ENCODE measurements around the gene ANKIB1. TPM values are rescaled to one million over a fixed set of nuclear protein-coding genes. Genes with fewer than 3 reads are reported as not detected.

Gene ANKIB1
- total and polyA plus RNA-seq, 2 experiments from 2014 or later = 12.6 to 43.1 TPM

DNA sequence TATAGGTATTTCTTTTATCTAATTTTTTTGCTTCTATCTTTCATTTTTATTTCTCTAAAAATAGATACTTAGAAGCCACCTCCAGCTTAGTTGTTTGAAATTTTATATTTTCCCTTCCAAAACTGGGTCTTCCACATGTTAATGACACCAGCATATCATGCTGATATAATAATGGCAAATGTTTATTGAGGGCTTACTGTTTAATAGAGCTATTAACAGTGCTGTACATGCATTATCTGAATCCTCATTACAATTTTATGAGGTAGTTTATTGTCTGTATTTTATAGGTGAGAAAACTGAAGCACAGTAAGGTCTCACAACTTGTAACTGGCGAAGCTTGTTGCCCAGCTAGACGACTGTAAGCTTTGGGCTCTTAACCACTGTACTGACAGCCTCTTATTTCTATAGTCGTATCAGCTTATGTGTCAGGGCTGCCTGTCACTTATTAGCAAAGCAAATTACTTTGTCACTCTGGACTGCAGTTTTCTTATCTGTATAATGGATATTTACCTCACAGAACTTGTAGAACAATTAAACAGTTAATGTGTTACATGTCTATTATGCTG is 51.2 kb downstream of the ANKIB1 start:
- peaks cover 7% of the 10 kb centered on the region for H3K36me3 ChIP-seq (ENCODE audit: low read depth)
- H3K9me2 ChIP-seq (ENCODE audit: insufficient read depth) = no peaks in the 10 kb centered on the region
- H3K27me3 ChIP-seq (replicated peaks; ENCODE audit: insufficient read depth) = no peaks in the 10 kb centered on the region
- in situ Hi-C loops (cut with MboI) = no loop called here
- no peaks in the 10 kb centered on the region for H3K4me1 ChIP-seq (ENCODE audit: insufficient read depth)
- H3K4me3 ChIP-seq = no peak overlapping the region
- no peak overlapping the region for H3K9ac ChIP-seq
- H3K4me2 ChIP-seq (ENCODE audit: unreplicated experiment) = no peak overlapping the region
- no peak overlapping the region for H3K27ac ChIP-seq
- H2AFZ ChIP-seq = no peak overlapping the region
- no peaks in the 10 kb centered on the region for H3F3A ChIP-seq (ENCODE audit: insufficient read depth)
- WGBS, 2 experiments (ENCODE audit: low coverage in 1 of 2, low lambda C conversion rate in 2 of 2, missing lambda C conversion rate in 2 of 2) = 97% methylated on average over 3 of the region's 3 CpGs
- peaks cover 37% of the 10 kb centered on the region for H3K79me2 ChIP-seq (ENCODE audit: insufficient read depth)
- DNase-seq = no peak
- H4K20me1 ChIP-seq (ENCODE audit: insufficient read depth) = no peaks in the 10 kb centered on the region
- TF ChIP-seq EZH2 (IDR thresholded peaks at IDR 0.05; ENCODE audit: insufficient read depth, poor library complexity, severe bottlenecking) (no peak), EZH2phosphoT487 (IDR thresholded peaks at IDR 0.05; ENCODE audit: insufficient read depth, low read depth) (no peak)
- H3K9me3 ChIP-seq (ENCODE audit: low read depth) = no peaks in the 10 kb centered on the region

DNA sequence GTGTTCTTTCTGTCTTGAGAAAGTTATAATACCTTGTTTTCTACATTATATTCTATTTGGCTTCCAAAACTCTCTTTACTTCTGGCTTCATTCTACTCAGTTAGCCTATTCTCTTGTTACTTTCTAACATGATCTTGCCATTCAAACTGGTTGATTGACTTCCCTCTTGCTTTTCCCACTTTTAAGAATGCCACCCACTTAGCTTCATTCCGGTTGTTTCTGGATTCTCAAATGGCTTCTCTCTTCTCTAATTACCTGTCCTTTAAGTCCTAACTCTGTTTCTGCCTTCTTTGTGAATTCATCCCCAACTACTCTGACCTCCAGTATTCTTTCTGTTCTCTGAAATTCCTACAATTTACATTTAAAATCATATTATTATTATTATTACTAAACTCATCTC is 52.0 kb downstream of the ANKIB1 start:
- Histone ChIP-seq H2AFZ (no peak overlapping the region), H3K4me1 (ENCODE audit: insufficient read depth) (no peaks in the 10 kb centered on the region), H3K9me3 (ENCODE audit: low read depth) (no peaks in the 10 kb centered on the region), H3K9ac (no peak overlapping the region), H3K9me2 (ENCODE audit: insufficient read depth) (no peaks in the 10 kb centered on the region), H3K4me3 (no peak overlapping the region), H3K36me3 (ENCODE audit: low read depth) (peaks cover 7% of the 10 kb centered on the region), H4K20me1 (ENCODE audit: insufficient read depth) (no peaks in the 10 kb centered on the region), H3K27me3 (replicated peaks; ENCODE audit: insufficient read depth) (no peaks in the 10 kb centered on the region), H3K4me2 (ENCODE audit: unreplicated experiment) (no peak overlapping the region), H3K27ac (no peak overlapping the region), H3F3A (ENCODE audit: insufficient read depth) (no peaks in the 10 kb centered on the region), H3K79me2 (ENCODE audit: insufficient read depth) (peaks cover 30% of the 10 kb centered on the region)
- 97 to 100% methylated on average over 1 of the region's 1 CpG for WGBS, 2 experiments (ENCODE audit: low coverage in 1 of 2, low lambda C conversion rate in 2 of 2, missing lambda C conversion rate in 2 of 2)
- no peak for DNase-seq
- in situ Hi-C loops (cut with MboI) = no loop called here
- no peak for TF ChIP-seq EZH2phosphoT487 (IDR thresholded peaks at IDR 0.05; ENCODE audit: insufficient read depth, low read depth)

DNA sequence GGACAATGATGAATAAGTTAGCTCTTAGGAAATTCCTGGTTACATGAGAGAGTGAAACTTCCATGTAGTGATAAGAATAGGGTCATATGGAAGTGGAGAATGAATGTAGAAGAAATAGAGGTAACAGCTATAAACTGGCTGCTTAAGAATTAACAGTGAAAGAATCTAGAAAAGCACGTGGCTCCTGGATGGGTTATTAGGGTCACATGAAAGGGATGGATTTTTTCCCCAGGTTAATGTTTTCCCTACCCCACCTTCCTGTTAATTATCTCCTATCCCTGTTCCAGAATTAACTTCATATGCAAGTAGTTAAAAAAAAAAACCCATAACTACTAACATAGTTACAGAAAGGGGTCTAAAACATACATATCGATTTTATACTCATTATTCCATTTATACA is 58.0 kb downstream of the ANKIB1 start:
- H3K27ac ChIP-seq = no peak overlapping the region
- peaks cover 7% of the 10 kb centered on the region for H3K36me3 ChIP-seq (ENCODE audit: low read depth)
- H3K4me1 ChIP-seq (ENCODE audit: insufficient read depth) = no peaks in the 10 kb centered on the region
- H3K9me3 ChIP-seq (ENCODE audit: low read depth) = no peaks in the 10 kb centered on the region
- no peaks in the 10 kb centered on the region for H4K20me1 ChIP-seq (ENCODE audit: insufficient read depth)
- H3K4me2 ChIP-seq (ENCODE audit: unreplicated experiment) = no peak overlapping the region
- in situ Hi-C loops (cut with MboI) = no loop called here
- H3F3A ChIP-seq (ENCODE audit: insufficient read depth) = no peaks in the 10 kb centered on the region
- no peaks in the 10 kb centered on the region for H3K27me3 ChIP-seq (replicated peaks; ENCODE audit: insufficient read depth)
- TF ChIP-seq EZH2phosphoT487 (IDR thresholded peaks at IDR 0.05; ENCODE audit: insufficient read depth, low read depth) (no peak), EZH2 (IDR thresholded peaks at IDR 0.05; ENCODE audit: insufficient read depth, poor library complexity, severe bottlenecking) (no peak)
- no peaks in the 10 kb centered on the region for H3K9me2 ChIP-seq (ENCODE audit: insufficient read depth)
- no peaks in the 10 kb centered on the region; the same call in 1 of the 2 replicates for H3K79me2 ChIP-seq (ENCODE audit: insufficient read depth)
- no peak overlapping the region for H3K9ac ChIP-seq
- 97% methylated on average over 2 of the region's 2 CpGs for WGBS, 2 experiments (ENCODE audit: low coverage in 1 of 2, low lambda C conversion rate in 2 of 2, missing lambda C conversion rate in 2 of 2)
- DNase-seq = no peak
- H2AFZ ChIP-seq = no peak overlapping the region
- H3K4me3 ChIP-seq = no peak overlapping the region

GRCh38 chr7:92304406-92304893 is 58.7 kb downstream of the ANKIB1 start:
- Histone ChIP-seq H3K79me2 (ENCODE audit: insufficient read depth) (no peaks in the 10 kb centered on the region; the same call in 1 of the 2 replicates), H3K9me3 (ENCODE audit: low read depth) (no peaks in the 10 kb centered on the region), H3K36me3 (ENCODE audit: low read depth) (peaks cover 7% of the 10 kb centered on the region), H3K4me2 (ENCODE audit: unreplicated experiment) (no peak overlapping the region), H3K9ac (no peak overlapping the region), H2AFZ (no peak overlapping the region), H3K27ac (no peak overlapping the region), H3K9me2 (ENCODE audit: insufficient read depth) (no peaks in the 10 kb centered on the region), H4K20me1 (ENCODE audit: insufficient read depth) (no peaks in the 10 kb centered on the region), H3K4me1 (ENCODE audit: insufficient read depth) (no peaks in the 10 kb centered on the region), H3F3A (ENCODE audit: insufficient read depth) (no peaks in the 10 kb centered on the region), H3K4me3 (no peak overlapping the region), H3K27me3 (replicated peaks; ENCODE audit: insufficient read depth) (no peaks in the 10 kb centered on the region)
- in situ Hi-C loops (cut with MboI) = no loop called here
- TF ChIP-seq EZH2phosphoT487 (IDR thresholded peaks at IDR 0.05; ENCODE audit: insufficient read depth, low read depth) (no peak), EZH2 (IDR thresholded peaks at IDR 0.05; ENCODE audit: insufficient read depth, poor library complexity, severe bottlenecking) (no peak)
- DNase-seq = no peak
- WGBS, 2 experiments (ENCODE audit: low coverage in 1 of 2, low lambda C conversion rate in 2 of 2, missing lambda C conversion rate in 2 of 2) = 97% methylated on average over 2 of the region's 2 CpGs
